Mononuclear cell (primary cell): Measurements from ENCODE around the gene TBL3. TPM values are rescaled to one million over a fixed set of nuclear protein-coding genes. Genes with fewer than 3 reads are reported as not detected.

Experiments used
- H3K27me3 ChIP-seq: 2 replicates; pipeline ENCODE4 v1.6.0; 2011; ENCODE audit warnings: low read length, control low read depth; ENCODE audit not compliant: insufficient read depth
- H3K4me1 ChIP-seq: 2 replicates; pipeline ENCODE4 v1.5.1; 2011; ENCODE audit warnings: mild to moderate bottlenecking, low read length, control low read depth; ENCODE audit not compliant: insufficient read depth
- H3K4me3 ChIP-seq: 2 replicates; pipeline ENCODE4 v1.5.1; 2011; ENCODE audit warnings: mild to moderate bottlenecking, low read length, moderate library complexity
- H3K9me3 ChIP-seq: 2 replicates; pipeline ENCODE4 v1.5.1; 2011; ENCODE audit warnings: low read depth, mild to moderate bottlenecking, control low read depth, low read length
- total RNA-seq: library from RNA; depleted of rRNA; stranded (reverse); fragments of >200 nt; gene quantifications from one replicate; pipeline ENCODE4 v1.2.3, GENCODE V29; 2012

The TBL3 gene
- total RNA-seq, 1 donor = 6.4 TPM

DNA sequence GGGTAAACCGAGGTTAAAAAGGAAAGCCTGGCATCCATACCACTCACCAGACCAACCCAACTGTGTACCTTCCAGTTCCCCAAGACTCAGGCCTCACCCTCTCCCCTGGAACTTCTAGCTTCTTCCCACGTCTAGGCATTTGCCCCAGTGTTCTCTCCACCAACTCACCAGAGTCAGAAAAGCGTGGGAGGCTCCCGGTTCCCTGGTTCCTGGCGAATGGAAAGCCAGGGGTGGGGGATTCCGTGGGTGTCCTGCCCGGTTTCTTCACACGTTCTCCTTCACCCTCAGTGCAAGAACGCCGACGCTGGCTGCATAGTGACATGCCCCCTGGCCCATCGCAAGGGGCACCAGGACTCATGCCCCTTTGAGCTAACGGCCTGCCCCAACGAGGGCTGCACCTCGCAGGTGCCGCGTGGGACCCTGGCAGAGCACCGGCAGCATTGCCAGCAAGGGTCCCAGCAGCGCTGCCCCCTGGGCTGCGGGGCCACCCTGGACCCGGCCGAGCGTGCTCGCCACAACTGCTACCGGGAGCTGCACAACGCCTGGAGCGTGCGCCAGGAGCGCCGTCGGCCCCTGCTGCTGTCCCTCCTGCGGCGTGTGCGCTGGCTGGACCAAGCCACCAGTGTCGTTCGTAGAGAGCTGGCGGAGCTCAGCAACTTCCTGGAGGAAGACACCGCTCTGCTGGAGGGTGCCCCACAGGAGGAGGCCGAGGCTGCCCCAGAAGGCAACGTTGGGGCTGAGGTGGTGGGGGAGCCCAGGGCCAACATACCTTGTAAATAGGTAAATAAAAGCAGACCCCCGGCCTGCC, 3.5 kb upstream of the TBL3 start:
- no peaks in the 10 kb centered on the region for H3K9me3 ChIP-seq
- H3K4me1 ChIP-seq = peaks cover 38% of the 10 kb centered on the region
- H3K4me3 ChIP-seq = no peak overlapping the region
- no peaks in the 10 kb centered on the region for H3K27me3 ChIP-seq

DNA sequence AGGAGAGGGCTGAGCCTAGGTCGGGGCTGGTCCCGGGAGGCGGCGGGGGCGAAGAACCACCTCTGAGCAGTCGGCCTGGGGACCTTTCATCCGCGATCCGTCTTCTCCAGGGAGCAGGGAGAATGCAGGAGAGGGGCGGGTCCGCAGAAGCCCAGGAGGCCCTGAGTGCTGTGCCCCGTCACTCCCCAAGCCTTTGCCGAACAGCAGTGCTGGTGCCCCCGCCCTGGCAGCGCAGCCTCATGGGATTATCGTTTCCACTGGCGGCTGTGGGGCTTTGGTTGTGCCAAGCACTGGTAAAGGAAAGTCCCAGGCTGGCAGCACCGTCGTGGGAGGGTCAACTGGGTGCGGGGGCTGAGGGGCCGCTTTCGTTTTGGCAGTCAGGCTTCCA, 631 bp downstream of the TBL3 start:
- Histone ChIP-seq H3K27me3 (no peaks in the 10 kb centered on the region), H3K9me3 (no peaks in the 10 kb centered on the region), H3K4me3 (peak overlapping the region; percentile 80), H3K4me1 (peaks cover 19% of the 10 kb centered on the region)

DNA sequence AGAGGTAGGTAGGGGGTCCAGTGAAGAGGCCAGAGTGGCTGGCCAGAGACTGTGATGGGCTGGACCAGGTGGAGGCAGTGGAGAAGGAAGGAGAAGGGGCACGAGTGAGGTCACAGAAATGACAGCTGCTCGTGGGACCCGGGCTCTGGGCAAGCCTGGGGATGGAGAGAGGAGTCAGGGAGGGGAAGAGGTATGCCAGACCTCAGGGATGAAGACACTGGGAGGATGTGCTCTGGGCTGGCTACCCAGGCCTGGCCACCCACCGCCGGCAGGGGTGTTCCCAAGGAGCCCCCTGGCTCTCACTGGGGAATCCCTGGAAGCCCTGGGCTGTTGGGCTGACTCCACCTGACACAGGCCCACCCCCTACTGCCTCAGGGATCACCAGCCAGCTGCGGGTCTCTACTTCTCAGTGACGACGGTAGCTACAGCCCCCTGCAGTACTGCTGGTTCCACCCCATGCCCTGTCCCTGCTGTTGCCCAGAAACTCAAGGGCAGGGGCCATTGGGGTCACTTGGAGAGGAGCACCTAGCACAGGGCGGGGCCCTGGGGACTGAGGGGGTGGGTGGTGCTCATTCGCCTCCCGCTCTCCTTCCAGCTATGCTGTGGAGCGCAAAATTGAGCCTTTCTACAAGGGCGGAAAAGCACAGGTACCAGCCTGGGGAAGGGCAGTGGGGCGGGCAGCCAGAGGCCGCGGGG, 1.8 kb downstream of the TBL3 start:
- Histone ChIP-seq H3K27me3 (no peaks in the 10 kb centered on the region), H3K4me1 (peaks cover 19% of the 10 kb centered on the region), H3K4me3 (no peak overlapping the region), H3K9me3 (no peaks in the 10 kb centered on the region)

DNA sequence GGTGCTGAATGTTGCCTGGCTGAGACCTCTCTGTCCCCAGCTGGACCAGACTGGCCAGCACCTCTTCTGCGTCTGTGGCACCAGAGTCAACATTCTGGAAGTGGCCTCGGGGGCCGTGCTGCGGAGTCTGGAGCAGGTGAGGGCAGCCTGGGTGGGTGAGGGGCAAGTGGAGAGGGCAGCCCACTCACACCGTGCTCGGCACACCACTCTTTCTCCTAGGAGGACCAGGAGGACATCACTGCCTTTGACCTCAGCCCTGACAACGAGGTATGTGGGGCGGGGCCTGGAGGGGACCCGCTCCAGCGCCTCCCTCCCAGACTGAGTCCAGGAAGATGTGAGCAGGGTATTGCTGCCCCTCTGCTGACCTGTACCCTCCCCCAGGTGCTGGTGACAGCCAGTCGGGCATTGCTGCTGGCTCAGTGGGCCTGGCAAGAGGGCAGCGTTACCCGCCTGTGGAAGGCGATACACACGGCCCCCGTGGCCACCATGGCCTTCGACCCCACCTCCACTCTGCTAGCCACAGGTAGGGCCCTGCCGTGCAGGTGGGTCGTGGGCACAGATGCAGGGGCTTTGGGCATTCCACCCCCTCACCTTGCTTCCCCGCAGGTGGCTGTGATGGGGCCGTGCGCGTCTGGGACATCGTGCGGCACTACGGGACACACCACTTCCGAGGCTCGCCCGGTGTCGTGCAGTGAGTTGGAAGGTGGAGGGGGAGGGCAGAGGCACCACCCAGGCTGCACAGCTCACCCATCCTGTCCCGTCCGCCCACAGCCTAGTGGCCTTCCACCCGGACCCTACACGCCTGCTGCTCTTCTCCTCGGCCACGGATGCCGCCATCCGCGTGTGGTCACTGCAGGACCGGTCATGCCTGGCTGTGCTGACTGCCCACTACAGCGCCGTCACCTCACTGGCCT, 2.6 kb downstream of the TBL3 start:
- Histone ChIP-seq H3K4me3 (no peak overlapping the region), H3K9me3 (no peaks in the 10 kb centered on the region), H3K4me1 (peaks cover 19% of the 10 kb centered on the region), H3K27me3 (peaks cover 2% of the 10 kb centered on the region)

DNA sequence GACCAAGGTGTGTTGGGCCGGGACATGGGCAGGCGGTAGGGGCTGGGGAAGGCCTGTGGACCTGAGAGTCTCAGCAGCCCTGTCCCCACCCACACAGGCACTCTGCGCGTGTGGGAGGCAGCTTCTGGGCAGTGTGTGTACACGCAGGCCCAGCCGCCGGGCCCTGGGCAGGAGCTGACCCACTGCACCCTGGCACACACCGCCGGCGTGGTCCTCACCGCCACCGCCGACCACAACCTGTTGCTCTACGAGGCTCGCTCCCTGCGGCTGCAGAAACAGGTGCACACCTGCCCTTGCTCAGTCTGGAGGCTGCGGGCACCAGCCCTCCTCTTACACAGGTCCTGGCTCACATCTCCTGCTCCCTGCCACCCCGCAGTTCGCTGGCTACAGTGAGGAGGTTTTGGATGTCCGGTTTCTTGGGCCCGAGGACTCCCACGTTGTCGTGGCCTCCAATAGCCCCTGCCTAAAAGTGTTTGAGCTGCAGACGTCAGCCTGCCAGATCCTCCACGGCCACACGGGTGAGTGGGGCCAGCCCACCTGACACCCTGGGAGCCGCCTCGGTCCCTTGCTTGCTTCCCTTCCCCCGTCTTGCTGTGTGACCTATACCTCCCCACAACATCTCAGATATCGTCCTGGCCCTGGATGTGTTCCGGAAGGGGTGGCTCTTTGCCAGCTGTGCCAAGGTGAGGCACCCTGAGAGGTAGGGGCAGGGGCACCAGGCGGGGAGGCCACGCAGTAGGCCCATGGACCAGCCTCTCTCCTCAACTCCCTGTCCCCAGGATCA, 3.8 kb downstream of the TBL3 start:
- H3K4me1 ChIP-seq = peaks cover 18% of the 10 kb centered on the region
- H3K9me3 ChIP-seq = no peaks in the 10 kb centered on the region
- H3K27me3 ChIP-seq = peaks cover 14% of the 10 kb centered on the region
- H3K4me3 ChIP-seq = no peak overlapping the region

DNA sequence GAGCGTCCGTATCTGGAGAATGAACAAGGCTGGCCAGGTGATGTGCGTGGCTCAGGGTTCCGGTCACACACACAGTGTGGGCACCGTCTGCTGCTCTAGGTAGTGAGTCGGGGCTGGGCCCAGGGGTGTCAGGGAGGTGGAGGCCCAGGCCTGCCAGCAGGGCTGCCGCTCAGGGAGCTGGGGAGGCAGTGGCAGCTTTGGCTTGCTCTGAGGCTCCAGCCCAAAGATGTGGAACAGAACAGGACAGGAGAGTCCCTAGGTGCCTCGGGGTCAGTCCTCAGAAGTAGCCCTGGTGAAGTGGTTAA, 4.3 kb downstream of the TBL3 start:
- Histone ChIP-seq H3K4me3 (no peak overlapping the region), H3K4me1 (peaks cover 13% of the 10 kb centered on the region), H3K27me3 (peaks cover 19% of the 10 kb centered on the region), H3K9me3 (no peaks in the 10 kb centered on the region)

DNA sequence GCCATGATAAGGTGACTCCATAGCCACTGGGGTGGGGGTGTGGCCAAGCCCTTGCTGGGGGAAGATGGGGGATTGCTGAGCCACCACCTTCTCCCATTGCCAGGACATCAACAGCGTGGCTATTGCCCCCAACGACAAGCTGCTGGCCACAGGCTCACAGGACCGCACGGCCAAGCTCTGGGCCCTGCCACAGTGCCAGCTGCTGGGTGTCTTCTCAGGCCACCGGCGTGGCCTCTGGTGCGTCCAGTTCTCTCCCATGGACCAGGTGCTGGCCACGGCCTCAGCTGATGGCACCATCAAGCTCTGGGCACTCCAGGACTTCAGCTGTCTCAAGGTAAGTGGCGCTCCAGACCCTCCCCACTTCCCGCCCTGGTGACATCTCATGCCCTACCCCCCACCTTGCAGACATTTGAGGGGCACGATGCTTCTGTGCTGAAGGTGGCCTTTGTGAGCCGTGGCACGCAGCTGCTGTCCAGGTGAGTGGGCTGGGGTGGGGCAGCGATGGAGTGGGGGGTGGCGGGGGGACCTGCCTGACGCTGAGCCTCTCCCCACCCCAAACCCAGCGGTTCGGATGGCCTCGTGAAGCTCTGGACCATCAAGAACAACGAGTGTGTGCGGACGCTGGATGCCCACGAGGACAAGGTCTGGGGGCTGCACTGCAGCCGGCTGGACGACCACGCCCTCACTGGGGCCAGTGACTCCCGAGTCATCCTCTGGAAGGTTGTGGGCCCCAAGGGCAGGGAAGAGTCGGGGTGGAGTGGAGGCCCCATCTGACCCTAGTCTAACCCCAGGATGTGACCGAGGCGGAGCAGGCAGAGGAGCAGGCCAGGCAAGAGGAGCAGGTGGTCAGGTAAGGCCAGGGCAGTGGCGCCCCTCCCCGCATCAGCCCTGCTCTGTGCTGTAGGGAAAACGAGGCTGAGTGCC, 5.4 kb downstream of the TBL3 start:
- Histone ChIP-seq H3K9me3 (no peaks in the 10 kb centered on the region), H3K4me3 (no peak overlapping the region), H3K4me1 (peaks cover 11% of the 10 kb centered on the region), H3K27me3 (peaks cover 30% of the 10 kb centered on the region)

DNA sequence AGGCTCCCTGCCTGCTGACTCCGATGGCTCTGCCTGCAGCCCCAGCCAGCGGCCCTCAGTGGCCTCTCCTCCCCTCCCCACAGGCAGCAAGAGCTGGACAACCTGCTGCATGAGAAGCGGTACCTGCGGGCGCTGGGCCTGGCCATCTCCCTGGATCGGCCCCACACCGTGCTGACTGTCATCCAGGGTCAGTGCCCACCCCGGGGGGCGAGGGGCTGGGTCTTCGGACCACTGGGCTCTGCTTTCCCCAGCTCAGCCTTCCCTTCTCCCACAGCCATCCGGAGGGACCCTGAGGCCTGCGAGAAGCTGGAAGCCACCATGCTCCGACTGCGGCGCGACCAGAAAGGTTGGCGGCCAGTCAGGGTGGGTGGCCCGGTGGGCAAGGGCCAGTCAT, 6.0 kb downstream of the TBL3 start:
- Histone ChIP-seq H3K27me3 (peaks cover 36% of the 10 kb centered on the region), H3K4me3 (no peak overlapping the region), H3K4me1 (peaks cover 5% of the 10 kb centered on the region), H3K9me3 (no peaks in the 10 kb centered on the region)

DNA sequence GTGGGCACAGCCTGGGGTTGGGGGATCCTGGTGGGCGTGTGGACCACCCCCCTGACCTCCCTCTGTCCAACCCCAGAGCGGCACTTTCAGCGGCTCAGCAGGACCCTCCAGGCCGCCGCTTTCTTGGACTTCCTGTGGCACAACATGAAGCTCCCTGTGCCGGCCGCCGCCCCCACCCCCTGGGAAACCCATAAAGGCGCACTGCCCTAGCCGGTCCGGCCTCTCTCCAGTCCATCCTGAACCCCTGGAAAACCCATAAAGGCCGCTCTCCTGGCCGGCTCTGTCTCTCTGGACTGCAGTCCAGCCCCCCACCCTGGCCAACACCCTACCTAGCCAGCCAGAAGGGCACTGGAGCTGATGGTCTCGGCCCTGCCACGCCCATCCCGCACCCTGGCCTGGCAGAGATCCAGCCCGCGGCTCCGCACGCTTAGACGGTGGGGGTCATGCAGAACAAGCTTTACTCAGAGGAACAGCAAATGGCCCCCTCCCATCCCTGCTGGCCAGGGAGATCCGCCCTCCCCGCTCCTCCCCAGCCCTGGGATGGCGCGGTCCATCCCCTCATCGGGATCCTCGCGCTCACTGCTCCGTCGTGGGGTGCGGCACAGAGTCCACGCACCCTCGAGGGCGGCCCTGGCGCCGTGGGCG, 6.7 kb downstream of the TBL3 start:
- Histone ChIP-seq H3K27me3 (peaks cover 39% of the 10 kb centered on the region), H3K4me1 (peaks cover 8% of the 10 kb centered on the region), H3K4me3 (no peak overlapping the region), H3K9me3 (no peaks in the 10 kb centered on the region)

DNA sequence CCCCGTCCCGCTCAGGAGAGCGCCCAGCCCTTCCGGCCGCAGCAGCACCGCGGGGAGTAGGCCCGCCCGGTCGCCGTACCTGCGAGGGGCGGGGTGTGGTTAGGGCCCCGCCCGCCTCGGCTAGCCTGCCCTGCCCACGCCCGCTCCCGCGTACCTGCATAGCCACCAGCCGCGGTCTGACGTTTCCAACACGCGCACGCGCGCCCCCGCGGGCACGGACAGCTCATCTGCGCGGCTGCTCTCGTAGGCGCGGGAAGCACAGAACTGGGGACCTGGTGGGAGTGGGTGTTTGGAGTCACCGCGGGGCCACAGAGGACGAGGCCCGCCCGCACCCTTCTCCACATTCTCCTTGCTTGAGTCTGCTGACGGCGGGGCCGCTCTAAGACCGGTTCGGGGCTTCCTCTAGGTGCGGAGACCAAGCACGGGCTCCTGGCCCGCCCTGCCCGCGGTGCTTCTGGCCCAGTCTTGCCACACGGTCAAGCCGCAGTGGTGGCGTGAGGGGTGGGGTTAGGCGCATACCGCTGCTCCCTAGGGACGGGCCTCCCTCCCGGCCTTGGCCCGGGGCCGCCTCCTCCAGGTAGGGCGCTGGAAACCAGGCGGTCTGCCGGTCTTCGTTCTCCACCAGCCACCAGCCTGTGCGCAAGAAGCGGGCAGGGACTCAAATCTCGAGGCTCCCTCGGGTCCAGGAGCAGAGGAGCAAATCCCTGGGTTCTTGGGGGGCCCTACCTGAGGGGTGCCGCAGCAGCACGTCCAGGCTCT, 7.6 kb downstream of the TBL3 start:
- Histone ChIP-seq H3K4me3 (no peak overlapping the region), H3K27me3 (peaks cover 39% of the 10 kb centered on the region), H3K9me3 (no peaks in the 10 kb centered on the region), H3K4me1 (peaks cover 10% of the 10 kb centered on the region)

DNA sequence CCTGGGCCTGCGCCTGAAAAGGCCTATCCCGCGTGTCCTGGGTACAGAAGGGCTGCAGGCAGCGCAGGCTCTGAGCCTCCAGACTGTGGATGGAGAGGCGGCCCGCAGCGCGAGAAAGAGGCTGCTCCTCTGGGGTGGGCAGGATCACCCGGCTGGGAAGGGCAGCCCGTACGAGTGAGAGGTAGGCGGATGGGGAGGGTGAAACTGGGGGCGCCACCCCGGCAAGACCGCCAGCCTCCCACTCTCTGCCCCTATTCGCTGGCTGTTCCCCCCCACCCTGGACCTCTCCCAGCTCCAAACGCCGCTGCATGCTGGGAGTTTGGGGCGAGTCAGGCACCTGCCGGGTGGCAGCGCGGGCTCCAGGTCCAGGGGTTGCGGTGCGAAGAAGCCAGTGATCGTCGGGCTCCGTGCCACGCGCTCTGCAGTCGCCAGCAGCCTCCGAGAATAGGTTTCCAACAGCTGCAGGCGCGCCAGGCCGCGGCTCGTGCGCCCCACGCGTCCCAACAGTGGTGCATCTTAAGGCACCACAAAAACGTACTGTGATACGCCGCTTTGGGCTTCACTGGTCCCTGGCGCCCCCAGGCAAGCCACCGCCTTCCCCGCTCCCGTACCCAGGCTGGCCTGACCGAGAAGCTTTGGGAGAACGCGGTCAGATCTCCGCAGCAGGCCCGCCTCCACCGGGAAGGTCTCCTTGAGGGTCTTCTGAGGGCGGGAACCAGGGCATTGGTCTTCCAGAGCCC, 8.3 kb downstream of the TBL3 start:
- H3K4me3 ChIP-seq = no peak overlapping the region
- peaks cover 17% of the 10 kb centered on the region for H3K4me1 ChIP-seq
- H3K27me3 ChIP-seq = peaks cover 39% of the 10 kb centered on the region
- H3K9me3 ChIP-seq = no peaks in the 10 kb centered on the region

DNA sequence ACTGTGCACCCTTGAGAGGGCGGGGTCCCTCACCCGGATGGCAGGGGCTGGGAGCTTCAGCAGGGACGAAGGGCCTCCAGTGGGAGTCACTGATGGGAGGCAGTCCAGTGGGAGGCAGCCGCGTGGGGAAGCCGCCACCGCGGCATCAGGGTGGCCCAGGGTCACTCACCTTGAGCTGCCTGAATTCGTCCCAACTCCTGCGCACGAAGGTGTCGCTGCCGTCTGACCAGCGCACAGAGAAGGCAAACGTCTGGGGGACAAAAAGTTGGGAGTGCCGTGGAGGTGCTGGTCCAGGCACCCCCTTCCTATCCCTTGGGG, 8.9 kb downstream of the TBL3 start:
- no peaks in the 10 kb centered on the region for H3K9me3 ChIP-seq
- no peak overlapping the region for H3K4me3 ChIP-seq
- H3K27me3 ChIP-seq = peaks cover 39% of the 10 kb centered on the region
- H3K4me1 ChIP-seq = peaks cover 21% of the 10 kb centered on the region
